GM19397 (cell line): ENCODE data around the gene HIVEP3.

ENCODE experiments used
- ATAC-seq: cut with Tn5 transposase; IDR thresholded peaks from one replicate; pipeline ENCODE4 v1.9.1; 2021; ENCODE audit warnings: mild to moderate bottlenecking, moderate library complexity; ENCODE audit not compliant: unreplicated experiment

HIVEP3 gene

GRCh38 chr1:41494351-41495209 lies 424.1 kb downstream of the HIVEP3 start:
- ATAC-seq, result no peak

- ATAC-seq, result no peak
Measured at GRCh38 chr1:41493626-41494350, 424.9 kb downstream of the HIVEP3 start.

GRCh38 chr1:41493117-41493536 lies 425.6 kb downstream of the HIVEP3 start:
- no peak for ATAC-seq

- no peak for ATAC-seq
Measured at GRCh38 chr1:41492341-41492848, 426.3 kb downstream of the HIVEP3 start.

GRCh38 chr1:41490911-41491310 lies 427.8 kb downstream of the HIVEP3 start:
- ATAC-seq, result no peak

- no peak for ATAC-seq
Measured at GRCh38 chr1:41489561-41489960, 429.2 kb downstream of the HIVEP3 start.

GRCh38 chr1:41488040-41488951 lies 430.4 kb downstream of the HIVEP3 start:
- ATAC-seq, result no peak

GRCh38 chr1:41487126-41488039 lies 431.3 kb downstream of the HIVEP3 start:
- no peak for ATAC-seq

GRCh38 chr1:41486371-41487125 lies 432.2 kb downstream of the HIVEP3 start:
- ATAC-seq, result no peak

- no peak for ATAC-seq
Measured at GRCh38 chr1:41486053-41486370, 432.7 kb downstream of the HIVEP3 start.

GRCh38 chr1:41485605-41486004 lies 433.1 kb downstream of the HIVEP3 start:
- no peak for ATAC-seq

- ATAC-seq, result no peak
Measured at GRCh38 chr1:41484402-41485241, 434.1 kb downstream of the HIVEP3 start, which contains the start of gene EDN2. Gene EDN2 (minus strand): TSS chr1:41484683. CDS start chr1:41484601, 82 bp downstream.

GRCh38 chr1:41483960-41484401 lies 434.7 kb downstream of the HIVEP3 start:
- no peak for ATAC-seq

- no peak for ATAC-seq
Measured at GRCh38 chr1:41483001-41483850, 435.5 kb downstream of the HIVEP3 start.

- no peak for ATAC-seq
Measured at GRCh38 chr1:41482001-41482765, 436.5 kb downstream of the HIVEP3 start.

- no peak for ATAC-seq
Measured at GRCh38 chr1:41481109-41481775, 437.5 kb downstream of the HIVEP3 start.
